Ishikawa (cell line): Measurements from ENCODE around the gene PLXNB1.

Source experiments
- EP300 ChIP-seq: IDR thresholded peaks from 2 replicates; pipeline ENCODE4 v1.6.1; 2012; ENCODE audit warnings: borderline replicate concordance
- FOXM1 ChIP-seq: IDR thresholded peaks from 2 replicates; pipeline ENCODE4 v1.6.1; 2012; ENCODE audit warnings: low read depth, borderline replicate concordance
- MAX ChIP-seq: IDR thresholded peaks from 2 replicates; pipeline ENCODE4 v1.6.1; 2012
- RAD21 ChIP-seq: IDR thresholded peaks from 2 replicates; pipeline ENCODE4 v1.6.1; 2012; ENCODE audit warnings: low read depth
- TAF1 ChIP-seq: IDR thresholded peaks from 2 replicates; pipeline ENCODE4 v1.6.1; 2012; ENCODE audit warnings: low read depth, mild to moderate bottlenecking
- ZBTB7A ChIP-seq: IDR thresholded peaks from 2 replicates; pipeline ENCODE4 v1.6.1; 2012; ENCODE audit warnings: low read depth
- TF ChIP-seq, protein P1 (sequence below): IDR thresholded peaks from 2 replicates; pipeline ENCODE4 v1.6.1; 2012

DNA sequence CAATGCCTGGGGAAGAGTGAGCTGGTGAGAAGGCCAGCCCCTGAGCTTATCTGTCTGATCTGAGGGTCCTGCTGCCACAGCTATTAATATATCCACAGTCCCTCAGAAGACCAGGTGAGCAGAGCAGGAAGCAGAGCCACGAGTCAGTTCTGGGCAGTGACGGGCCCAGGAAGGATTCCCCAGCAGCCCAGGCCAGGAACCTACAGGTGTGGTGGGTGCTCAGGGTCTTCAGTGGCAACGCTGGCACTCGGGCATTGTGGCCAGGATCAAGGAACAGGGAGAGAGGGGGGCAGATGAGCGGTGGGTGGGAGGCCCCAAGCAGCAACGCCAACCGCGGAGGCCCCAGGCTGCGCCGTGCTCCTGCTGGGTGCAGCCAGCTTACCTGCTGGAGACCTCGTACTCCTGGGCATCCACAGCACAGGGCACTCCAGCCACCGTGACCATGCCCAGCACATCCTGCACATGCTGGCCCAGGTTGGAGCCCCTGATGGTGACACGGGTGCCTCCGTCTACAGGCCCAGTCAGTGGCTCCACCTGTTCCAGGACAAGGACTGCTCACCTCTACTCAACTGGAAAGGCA, 12.3 kb downstream of the PLXNB1 start:
- TF ChIP-seq, protein P1, sequence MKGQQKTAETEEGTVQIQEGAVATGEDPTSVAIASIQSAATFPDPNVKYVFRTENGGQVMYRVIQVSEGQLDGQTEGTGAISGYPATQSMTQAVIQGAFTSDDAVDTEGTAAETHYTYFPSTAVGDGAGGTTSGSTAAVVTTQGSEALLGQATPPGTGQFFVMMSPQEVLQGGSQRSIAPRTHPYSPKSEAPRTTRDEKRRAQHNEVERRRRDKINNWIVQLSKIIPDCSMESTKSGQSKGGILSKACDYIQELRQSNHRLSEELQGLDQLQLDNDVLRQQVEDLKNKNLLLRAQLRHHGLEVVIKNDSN: no peak
- TF ChIP-seq EP300: no peak
- no peak for TF ChIP-seq TAF1
- no peak for TF ChIP-seq FOXM1
- TF ChIP-seq ZBTB7A: no peak
- TF ChIP-seq RAD21: no peak
- TF ChIP-seq MAX: no peak
